Glutamatergic neuron (in vitro differentiated cells): Measurements from ENCODE around the gene CES4A. TPM values are rescaled to one million over a fixed set of nuclear protein-coding genes. Genes with fewer than 3 reads are reported as not detected.
A peak's percentile ranks its signal among the peaks of the same experiment; 100 is the strongest.

Source experiments
- DNase-seq: peaks from one replicate; pipeline ENCODE4 v3.0.0; 2022
- H3K27ac Mint-ChIP-seq: one replicate; pipeline ENCODE4 v1.8.0; 2020; ENCODE audit warnings: mild to moderate bottlenecking, mixed read lengths, inconsistent platforms; ENCODE audit not compliant: unreplicated experiment
- H3K27me3 Mint-ChIP-seq: one replicate; pipeline ENCODE4 v1.8.0; 2020; ENCODE audit warnings: mild to moderate bottlenecking, moderate library complexity, mixed read lengths, inconsistent platforms; ENCODE audit not compliant: unreplicated experiment
- H3K36me3 Mint-ChIP-seq: one replicate; pipeline ENCODE4 v1.8.0; 2020; ENCODE audit warnings: mild to moderate bottlenecking, mixed read lengths, inconsistent platforms; ENCODE audit not compliant: unreplicated experiment
- H3K4me1 Mint-ChIP-seq: one replicate; pipeline ENCODE4 v1.8.0; 2020; ENCODE audit warnings: mild to moderate bottlenecking, low read depth, mixed read lengths, inconsistent platforms; ENCODE audit not compliant: unreplicated experiment
- H3K4me3 Mint-ChIP-seq: one replicate; pipeline ENCODE4 v1.8.0; 2020; ENCODE audit warnings: mild to moderate bottlenecking, mixed read lengths, inconsistent platforms; ENCODE audit not compliant: unreplicated experiment
- H3K9me3 Mint-ChIP-seq: one replicate; pipeline ENCODE4 v1.8.0; 2020; ENCODE audit warnings: mild to moderate bottlenecking, moderate library complexity, mixed read lengths, inconsistent platforms; ENCODE audit not compliant: unreplicated experiment
- total RNA-seq: library from RNA; stranded (reverse); fragmentation: NEBNext Ultra II Directional; extraction: Animal tissue kit (Norgen Biotek cat#: 25700); gene quantifications from one replicate; pipeline ENCODE4 v1.2.1, GENCODE V29; 2021; ENCODE audit not compliant: unreplicated experiment
- TF ChIP-seq, protein P1 (sequence below): fragments of 200-600 bp; sonication (generic); IDR thresholded peaks from one replicate; pipeline ENCODE4 v1.5.0; 2021; ENCODE audit not compliant: partially characterized antibody, unreplicated experiment

CES4A gene
- total RNA-seq, 1 donor from 2014 or later = 3.6 TPM

DNA sequence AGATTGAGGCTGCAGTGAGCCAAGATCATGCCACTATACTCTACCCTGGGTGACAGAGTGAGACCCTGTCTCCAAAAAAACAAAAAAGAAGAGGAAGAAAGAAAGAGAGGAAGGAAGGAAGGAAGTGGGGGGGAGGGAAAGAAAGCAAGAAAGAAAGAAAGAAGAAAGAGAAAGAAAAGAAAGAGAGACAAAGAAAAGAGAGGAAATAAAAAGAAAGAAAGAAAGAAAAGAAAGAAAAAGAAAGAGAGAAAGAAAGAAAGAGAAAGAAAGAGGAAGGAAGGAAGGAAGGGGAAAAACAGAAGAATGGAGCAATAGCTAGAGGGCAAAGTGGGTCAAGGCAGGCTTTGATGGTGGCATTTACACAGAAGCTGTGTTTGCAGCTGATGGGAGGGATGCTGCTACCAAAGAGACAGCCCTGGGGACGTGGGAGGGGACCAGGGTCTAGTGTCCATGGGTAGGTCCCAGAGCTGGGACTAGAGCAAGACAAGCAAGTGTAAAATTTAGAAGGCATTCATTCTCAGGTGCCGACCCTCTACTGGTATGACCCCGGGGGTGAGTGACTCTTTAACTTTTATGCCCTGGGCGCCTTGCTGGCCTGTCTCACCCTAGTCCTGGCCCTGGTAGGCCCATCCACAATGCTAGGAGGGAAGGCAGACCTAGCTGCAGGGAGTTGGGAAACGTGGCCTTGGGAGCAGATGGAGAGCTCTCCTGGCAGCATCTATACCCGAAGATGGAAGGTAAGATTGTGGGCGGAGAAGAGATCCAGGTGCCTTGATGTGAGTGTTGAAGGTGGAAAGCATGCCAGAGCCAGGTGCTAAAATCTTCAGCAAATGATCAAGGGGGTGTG is 29.3 kb upstream of the CES4A start:
- H3K9me3 Mint-ChIP-seq = peaks cover 6% of the 10 kb centered on the region
- DNase-seq = no peak
- H3K36me3 Mint-ChIP-seq = no peaks in the 10 kb centered on the region
- H3K4me1 Mint-ChIP-seq = peaks cover 5% of the 10 kb centered on the region
- TF ChIP-seq, protein P1, sequence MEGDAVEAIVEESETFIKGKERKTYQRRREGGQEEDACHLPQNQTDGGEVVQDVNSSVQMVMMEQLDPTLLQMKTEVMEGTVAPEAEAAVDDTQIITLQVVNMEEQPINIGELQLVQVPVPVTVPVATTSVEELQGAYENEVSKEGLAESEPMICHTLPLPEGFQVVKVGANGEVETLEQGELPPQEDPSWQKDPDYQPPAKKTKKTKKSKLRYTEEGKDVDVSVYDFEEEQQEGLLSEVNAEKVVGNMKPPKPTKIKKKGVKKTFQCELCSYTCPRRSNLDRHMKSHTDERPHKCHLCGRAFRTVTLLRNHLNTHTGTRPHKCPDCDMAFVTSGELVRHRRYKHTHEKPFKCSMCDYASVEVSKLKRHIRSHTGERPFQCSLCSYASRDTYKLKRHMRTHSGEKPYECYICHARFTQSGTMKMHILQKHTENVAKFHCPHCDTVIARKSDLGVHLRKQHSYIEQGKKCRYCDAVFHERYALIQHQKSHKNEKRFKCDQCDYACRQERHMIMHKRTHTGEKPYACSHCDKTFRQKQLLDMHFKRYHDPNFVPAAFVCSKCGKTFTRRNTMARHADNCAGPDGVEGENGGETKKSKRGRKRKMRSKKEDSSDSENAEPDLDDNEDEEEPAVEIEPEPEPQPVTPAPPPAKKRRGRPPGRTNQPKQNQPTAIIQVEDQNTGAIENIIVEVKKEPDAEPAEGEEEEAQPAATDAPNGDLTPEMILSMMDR = no peak
- peaks cover 6% of the 10 kb centered on the region for H3K27me3 Mint-ChIP-seq
- H3K27ac Mint-ChIP-seq = peak overlapping the region; percentile 53
- H3K4me3 Mint-ChIP-seq = no peak overlapping the region

DNA sequence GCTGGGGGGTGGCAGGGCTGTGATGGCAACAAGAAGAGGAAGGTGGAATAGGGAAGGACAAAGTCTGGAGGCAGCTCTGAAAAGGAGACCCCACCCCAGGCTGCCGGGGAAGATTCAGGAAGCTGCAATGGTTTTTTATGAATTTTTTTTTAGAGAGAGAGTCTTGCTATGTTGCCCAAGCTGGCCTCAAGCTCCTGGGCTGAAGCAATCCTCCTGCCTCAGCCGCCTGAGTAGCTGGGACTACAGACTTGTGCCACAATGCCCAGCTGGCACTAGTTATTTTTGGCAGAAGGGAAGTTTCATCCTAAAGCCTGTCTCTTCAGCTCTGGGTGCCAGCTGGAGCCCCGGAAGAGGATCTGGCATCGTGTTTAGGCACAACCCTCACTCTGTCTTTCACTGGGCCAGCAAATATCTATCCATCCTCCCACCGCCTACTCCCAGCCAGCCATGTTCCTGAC is 28.7 kb upstream of the CES4A start:
- peaks cover 5% of the 10 kb centered on the region for H3K4me1 Mint-ChIP-seq
- TF ChIP-seq, protein P1 = no peak
- no peak overlapping the region for H3K27ac Mint-ChIP-seq
- no peak overlapping the region for H3K4me3 Mint-ChIP-seq
- H3K9me3 Mint-ChIP-seq = peaks cover 6% of the 10 kb centered on the region
- H3K36me3 Mint-ChIP-seq = no peaks in the 10 kb centered on the region
- peaks cover 6% of the 10 kb centered on the region for H3K27me3 Mint-ChIP-seq
- DNase-seq = no peak

DNA sequence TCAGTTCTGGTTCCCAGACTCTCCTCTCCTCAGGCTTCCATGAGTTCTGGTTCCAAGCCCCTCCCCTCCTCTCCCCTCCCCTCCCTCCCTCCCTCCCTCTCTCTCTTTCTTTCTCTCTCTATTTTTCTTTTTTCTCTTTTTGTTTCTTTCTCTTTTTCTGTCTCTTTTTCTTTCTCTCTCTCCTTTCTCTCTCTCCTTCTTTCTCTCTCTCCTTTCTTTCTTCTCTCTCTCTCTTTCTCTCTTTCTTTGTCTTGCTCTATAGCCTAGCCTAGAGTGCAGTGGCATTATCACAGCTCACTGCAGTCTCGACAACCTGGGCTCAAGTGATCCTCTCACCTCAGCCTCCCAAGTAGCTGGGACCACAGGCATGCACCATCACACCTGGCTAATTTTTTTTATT is 28.1 kb upstream of the CES4A start:
- H3K4me3 Mint-ChIP-seq = no peak overlapping the region
- TF ChIP-seq, protein P1 = no peak
- H3K9me3 Mint-ChIP-seq = peaks cover 6% of the 10 kb centered on the region
- H3K4me1 Mint-ChIP-seq = peaks cover 5% of the 10 kb centered on the region
- H3K27ac Mint-ChIP-seq = no peak overlapping the region
- H3K27me3 Mint-ChIP-seq = peaks cover 6% of the 10 kb centered on the region
- DNase-seq = no peak
- no peaks in the 10 kb centered on the region for H3K36me3 Mint-ChIP-seq

DNA sequence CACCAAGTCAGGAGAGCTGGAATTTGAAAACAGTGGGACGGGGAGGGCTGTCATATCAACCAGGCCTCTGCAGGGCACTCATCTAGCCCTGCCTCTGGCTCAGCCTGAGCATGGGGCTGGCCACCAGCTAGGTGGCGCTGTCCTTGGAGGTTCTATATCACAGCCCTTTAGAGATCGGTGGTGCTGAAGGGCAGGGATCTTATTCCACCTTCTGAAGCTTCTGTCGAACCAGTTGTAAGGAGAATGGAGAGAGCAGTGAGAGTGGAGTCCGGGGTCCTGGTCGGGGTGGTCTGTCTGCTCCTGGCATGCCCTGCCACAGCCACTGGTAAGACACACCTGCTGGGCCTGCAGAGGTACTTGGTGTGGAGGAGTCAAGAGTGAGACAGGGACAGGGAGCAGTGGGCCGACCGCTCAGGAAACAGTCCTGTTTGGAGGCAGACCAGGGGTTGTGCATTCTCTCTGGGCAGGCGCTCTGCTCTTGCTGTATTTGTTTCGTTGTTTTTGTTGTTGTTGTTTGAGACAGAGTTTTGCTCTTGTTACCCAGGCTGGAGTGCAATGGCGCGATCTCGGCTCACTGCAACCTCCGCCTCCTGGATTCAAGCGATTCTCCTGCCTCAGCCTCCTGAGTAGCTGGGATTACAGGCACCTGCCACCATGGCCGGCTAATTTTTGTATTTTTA is 27.2 kb upstream of the CES4A start, which contains the start of gene CES3:
CES3 (plus strand) TSS at position 202 of the 680 bp plus-strand sequence; CDS start at position 244, 42 bp downstream.
- TF ChIP-seq, protein P1 = peak; percentile 78
- H3K36me3 Mint-ChIP-seq = no peaks in the 10 kb centered on the region
- peaks cover 5% of the 10 kb centered on the region for H3K4me1 Mint-ChIP-seq
- H3K27me3 Mint-ChIP-seq = peaks cover 4% of the 10 kb centered on the region
- peaks cover 6% of the 10 kb centered on the region for H3K9me3 Mint-ChIP-seq
- H3K4me3 Mint-ChIP-seq = peak within 1 kb of the TSS; percentile 77
- no peak within 1 kb of the TSS for H3K27ac Mint-ChIP-seq
- DNase-seq = peak; percentile 89
